Esophagus muscularis mucosa (tissue), 4 donors: ENCODE data around the gene INPP5A. TPM values are rescaled to one million over a fixed set of nuclear protein-coding genes. Genes with fewer than 3 reads are reported as not detected.

Experiments used
- DNase-seq: peaks from one replicate; pipeline ENCODE4 v3.0.0-alpha.2; 2017; ENCODE audit errors: extremely low spot score
- H3K27ac ChIP-seq, 4 donors: fragments of 200-600 bp; sonication (generic); replicated peaks in 1 of 4; 1 replicate in 3 of 4; 2 replicates in 1 of 4; pipeline ENCODE4 v1.5.1; 2016 to 2019; ENCODE audit warnings: mild to moderate bottlenecking in 1 of 4
- H3K27me3 ChIP-seq, 4 donors: fragments of 200-600 bp; sonication (generic); one replicate each; pipeline versions ENCODE4 v1.5.1 to v1.6.0; 2016 to 2019
- H3K36me3 ChIP-seq, 4 donors: fragments of 200-600 bp; sonication (generic); one replicate each; pipeline ENCODE4 v1.5.1; 2016 to 2019
- H3K4me1 ChIP-seq, 4 donors: fragments of 200-600 bp; sonication (generic); one replicate each; pipeline ENCODE4 v1.5.1; 2016 to 2019
- H3K4me3 ChIP-seq, 4 donors: fragments of 200-600 bp; sonication (generic); 1 replicate in 2 of 4; 2 replicates in 2 of 4; pipeline ENCODE4 v1.5.1; 2016 to 2019; ENCODE audit warnings: mild to moderate bottlenecking in 4 of 4, moderate library complexity in 1 of 4
- H3K9me3 ChIP-seq, 4 donors: fragments of 200-600 bp; sonication (generic); 1 replicate in 3 of 4; 2 replicates in 1 of 4; pipeline ENCODE4 v1.5.1; 2016 to 2019
- EP300 ChIP-seq: sonication (generic); formaldehyde crosslinking; IDR thresholded peaks from one replicate; pipeline ENCODE4 v1.6.1; 2017; ENCODE audit warnings: antibody characterized with exemption
- POLR2A ChIP-seq: fragments of 450-650 bp; IDR thresholded peaks from one replicate; pipeline ENCODE4 v1.6.1; 2017; ENCODE audit warnings: antibody characterized with exemption, moderate library complexity, mild to moderate bottlenecking, low read depth
- POLR2AphosphoS5 ChIP-seq, 2 donors: sonication (generic); formaldehyde crosslinking; IDR thresholded peaks; one replicate each; pipeline ENCODE4 v1.6.1; 2017; ENCODE audit warnings: antibody characterized with exemption in 2 of 2
- WGBS: methylation state at CpG from one replicate; pipeline ENCODE4 v1.1.5; 2018; 5-methylcytosine and 5-hydroxymethylcytosine counted together
- intact Hi-C: fragments of 100-400 bp; cut with DNase I; formaldehyde crosslinking; loops from one replicate; pipeline ENCODE4 v1.15.1; 2023
- total RNA-seq, 4 donors: library from RNA; depleted of rRNA; stranded (reverse); fragments of >200 nt; gene quantifications; one replicate each; pipeline versions ENCODE4 v1.1.0 to v1.2.1, GENCODE V29; 2016
- TF ChIP-seq, protein P1 (sequence below), 3 experiments: fragments of 200-600 bp in 2 of 3; fragments of 450-650 bp in 1 of 3; sonication (generic) in 2 of 3; IDR thresholded peaks; one replicate each; pipeline ENCODE4 v1.5.1; 2017 to 2019; ENCODE audit warnings: antibody characterized with exemption in 3 of 3, mild to moderate bottlenecking in 2 of 3, moderate library complexity in 1 of 3

Gene INPP5A
- total RNA-seq, 4 donors from 2014 or later, result 234 to 301 (median 245) TPM

DNA sequence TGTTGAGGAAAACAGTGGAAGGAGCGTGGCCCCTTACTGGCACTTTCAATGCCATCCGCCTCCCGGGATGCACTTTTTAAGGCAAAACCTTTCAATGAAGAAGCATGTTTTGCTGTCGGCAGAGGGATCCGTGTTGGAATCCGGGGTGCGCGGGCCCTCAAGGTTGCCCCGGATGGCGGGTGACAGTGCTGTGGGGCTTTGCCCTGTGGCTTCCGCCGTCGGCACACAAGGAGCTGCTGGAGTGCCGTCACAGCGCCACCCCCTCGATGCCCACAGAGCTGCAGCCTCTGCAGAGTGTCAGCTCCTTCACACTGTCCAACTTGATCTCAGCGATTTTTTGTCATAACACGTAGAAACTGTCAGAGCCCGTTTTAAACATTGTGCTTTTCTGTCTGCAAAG lies 189.4 kb downstream of the INPP5A start:
- Histone ChIP-seq H3K27me3 (no peaks in the 10 kb centered on the region), H3K4me1 (peaks cover under 1 to 18% (median 11%) of the 10 kb centered on the region in 4 donors), H3K27ac (no peak overlapping the region), H3K36me3 (peaks cover 21 to 84% (median 59%) of the 10 kb centered on the region in 4 donors), H3K9me3 (no peaks in the 10 kb centered on the region), H3K4me3 (no peak overlapping the region)
- intact Hi-C loops, result no loop called here
- DNase-seq, result no peak
- 95% methylated on average over 19 of the region's 19 CpGs for WGBS
- TF ChIP-seq POLR2AphosphoS5 (IDR thresholded peaks at IDR 0.05) (no peak), POLR2A (no peak), EP300 (no peak)
- TF ChIP-seq, protein P1, sequence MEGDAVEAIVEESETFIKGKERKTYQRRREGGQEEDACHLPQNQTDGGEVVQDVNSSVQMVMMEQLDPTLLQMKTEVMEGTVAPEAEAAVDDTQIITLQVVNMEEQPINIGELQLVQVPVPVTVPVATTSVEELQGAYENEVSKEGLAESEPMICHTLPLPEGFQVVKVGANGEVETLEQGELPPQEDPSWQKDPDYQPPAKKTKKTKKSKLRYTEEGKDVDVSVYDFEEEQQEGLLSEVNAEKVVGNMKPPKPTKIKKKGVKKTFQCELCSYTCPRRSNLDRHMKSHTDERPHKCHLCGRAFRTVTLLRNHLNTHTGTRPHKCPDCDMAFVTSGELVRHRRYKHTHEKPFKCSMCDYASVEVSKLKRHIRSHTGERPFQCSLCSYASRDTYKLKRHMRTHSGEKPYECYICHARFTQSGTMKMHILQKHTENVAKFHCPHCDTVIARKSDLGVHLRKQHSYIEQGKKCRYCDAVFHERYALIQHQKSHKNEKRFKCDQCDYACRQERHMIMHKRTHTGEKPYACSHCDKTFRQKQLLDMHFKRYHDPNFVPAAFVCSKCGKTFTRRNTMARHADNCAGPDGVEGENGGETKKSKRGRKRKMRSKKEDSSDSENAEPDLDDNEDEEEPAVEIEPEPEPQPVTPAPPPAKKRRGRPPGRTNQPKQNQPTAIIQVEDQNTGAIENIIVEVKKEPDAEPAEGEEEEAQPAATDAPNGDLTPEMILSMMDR (IDR thresholded peaks at IDR 0.05), result no peak

DNA sequence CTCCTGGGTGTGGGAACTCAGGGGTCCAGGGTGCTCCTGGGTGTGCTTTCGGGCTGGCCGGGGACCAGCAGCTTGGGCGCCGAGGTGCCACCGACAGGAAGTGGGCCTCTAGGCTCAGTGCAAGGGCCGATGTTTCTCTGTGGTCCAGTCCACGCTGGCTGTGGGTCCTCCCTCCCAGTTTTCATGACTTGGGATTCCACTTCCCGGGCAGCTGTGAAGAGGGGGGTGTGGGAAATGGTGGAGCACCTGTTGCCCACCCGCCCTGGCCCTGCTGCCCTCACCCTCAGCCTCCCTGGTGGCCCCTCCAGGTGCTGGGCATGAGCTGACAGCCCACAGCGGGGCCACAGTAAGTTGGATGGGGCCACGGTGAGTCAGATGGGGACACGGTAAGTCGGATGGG lies 189.8 kb downstream of the INPP5A start:
- TF ChIP-seq POLR2A (no peak), EP300 (no peak), POLR2AphosphoS5 (IDR thresholded peaks at IDR 0.05) (no peak)
- TF ChIP-seq, protein P1 (IDR thresholded peaks at IDR 0.05), result no peak
- no peak overlapping the region for H3K27ac ChIP-seq
- peaks cover 0 to 13% (median 8%) of the 10 kb centered on the region in 4 donors for H3K4me1 ChIP-seq
- peaks cover 21 to 86% (median 63%) of the 10 kb centered on the region in 4 donors for H3K36me3 ChIP-seq
- no peaks in the 10 kb centered on the region for H3K9me3 ChIP-seq
- no peak overlapping the region for H3K4me3 ChIP-seq
- WGBS, result 95% methylated on average over 11 of the region's 13 CpGs
- no peak for DNase-seq
- intact Hi-C loops, result no loop called here
- H3K27me3 ChIP-seq, result no peaks in the 10 kb centered on the region

DNA sequence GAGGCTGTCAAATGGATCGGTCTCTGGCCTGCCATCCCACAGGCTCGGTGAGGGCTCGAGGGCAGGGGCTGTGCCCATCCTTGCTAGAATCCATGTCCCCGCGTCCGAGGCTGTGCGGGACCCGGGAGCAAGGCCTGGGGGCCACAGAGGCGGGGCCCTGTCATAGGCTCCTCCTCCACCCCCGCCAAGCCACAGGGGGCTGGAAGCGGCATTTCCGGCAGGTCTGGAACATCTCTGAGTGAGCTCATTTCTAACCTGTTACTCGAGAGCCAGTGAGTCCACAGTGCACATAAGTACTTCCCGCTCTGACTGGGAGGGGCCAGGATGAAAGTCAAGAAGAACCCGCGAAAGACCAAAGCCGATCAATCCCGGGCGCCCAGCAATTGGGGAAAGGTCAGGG lies 190.7 kb downstream of the INPP5A start:
- Histone ChIP-seq H3K4me1 (peaks cover 0 to 4% (median under 1%) of the 10 kb centered on the region in 4 donors), H3K27ac (no peak overlapping the region), H3K9me3 (no peaks in the 10 kb centered on the region), H3K27me3 (no peaks in the 10 kb centered on the region), H3K36me3 (peaks cover 21 to 93% (median 70%) of the 10 kb centered on the region in 4 donors), H3K4me3 (no peak overlapping the region)
- TF ChIP-seq POLR2A (no peak), POLR2AphosphoS5 (IDR thresholded peaks at IDR 0.05) (no peak), EP300 (no peak)
- TF ChIP-seq, protein P1 (IDR thresholded peaks at IDR 0.05), result no peak
- no peak for DNase-seq
- WGBS, result 93% methylated on average over 16 of the region's 19 CpGs
- intact Hi-C loops, result no loop called here

DNA sequence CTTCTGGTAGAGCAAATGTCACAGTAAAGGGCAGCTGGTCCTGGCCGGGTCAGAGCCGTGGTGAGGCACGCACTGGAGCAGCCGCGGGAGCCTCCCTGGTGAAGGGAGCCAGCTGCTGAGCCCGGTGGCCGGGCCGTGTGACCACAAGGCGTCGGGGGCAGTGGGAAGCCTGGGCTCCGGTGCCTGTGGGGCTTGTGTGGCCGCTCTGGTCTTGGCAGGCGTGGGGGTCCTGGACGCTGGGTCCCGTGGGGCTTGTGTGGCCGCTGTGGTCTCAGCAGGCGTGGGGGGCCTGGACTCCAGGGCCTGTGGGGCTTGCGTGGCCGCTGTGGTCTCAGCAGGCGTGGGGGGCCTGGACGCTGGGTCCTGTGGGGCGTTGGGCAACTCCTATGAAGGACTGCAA lies 191.2 kb downstream of the INPP5A start:
- 92% methylated on average over 20 of the region's 22 CpGs for WGBS
- DNase-seq, result no peak
- Histone ChIP-seq H3K4me1 (no peaks in the 10 kb centered on the region), H3K9me3 (no peaks in the 10 kb centered on the region), H3K4me3 (no peak overlapping the region), H3K36me3 (peaks cover 21 to 96% (median 72%) of the 10 kb centered on the region in 4 donors), H3K27ac (no peak overlapping the region), H3K27me3 (no peaks in the 10 kb centered on the region)
- TF ChIP-seq POLR2AphosphoS5 (IDR thresholded peaks at IDR 0.05) (no peak), EP300 (no peak), POLR2A (no peak)
- TF ChIP-seq, protein P1 (IDR thresholded peaks at IDR 0.05), result no peak
- intact Hi-C loops, result no loop called here
